HG03565 (cell line): ENCODE data around the gene MBOAT7.
"Not testable (repeated sequence)": the region's sequence is repeated elsewhere in the genome, so short reads cannot be mapped to it uniquely, and the experiment has no call there.

Experiments
- ATAC-seq: cut with Tn5 transposase; IDR thresholded peaks from one replicate; pipeline ENCODE4 v1.9.1; 2021; ENCODE audit warnings: mild to moderate bottlenecking, moderate library complexity; ENCODE audit not compliant: unreplicated experiment

Gene MBOAT7, protein sequence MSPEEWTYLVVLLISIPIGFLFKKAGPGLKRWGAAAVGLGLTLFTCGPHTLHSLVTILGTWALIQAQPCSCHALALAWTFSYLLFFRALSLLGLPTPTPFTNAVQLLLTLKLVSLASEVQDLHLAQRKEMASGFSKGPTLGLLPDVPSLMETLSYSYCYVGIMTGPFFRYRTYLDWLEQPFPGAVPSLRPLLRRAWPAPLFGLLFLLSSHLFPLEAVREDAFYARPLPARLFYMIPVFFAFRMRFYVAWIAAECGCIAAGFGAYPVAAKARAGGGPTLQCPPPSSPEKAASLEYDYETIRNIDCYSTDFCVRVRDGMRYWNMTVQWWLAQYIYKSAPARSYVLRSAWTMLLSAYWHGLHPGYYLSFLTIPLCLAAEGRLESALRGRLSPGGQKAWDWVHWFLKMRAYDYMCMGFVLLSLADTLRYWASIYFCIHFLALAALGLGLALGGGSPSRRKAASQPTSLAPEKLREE

DNA sequence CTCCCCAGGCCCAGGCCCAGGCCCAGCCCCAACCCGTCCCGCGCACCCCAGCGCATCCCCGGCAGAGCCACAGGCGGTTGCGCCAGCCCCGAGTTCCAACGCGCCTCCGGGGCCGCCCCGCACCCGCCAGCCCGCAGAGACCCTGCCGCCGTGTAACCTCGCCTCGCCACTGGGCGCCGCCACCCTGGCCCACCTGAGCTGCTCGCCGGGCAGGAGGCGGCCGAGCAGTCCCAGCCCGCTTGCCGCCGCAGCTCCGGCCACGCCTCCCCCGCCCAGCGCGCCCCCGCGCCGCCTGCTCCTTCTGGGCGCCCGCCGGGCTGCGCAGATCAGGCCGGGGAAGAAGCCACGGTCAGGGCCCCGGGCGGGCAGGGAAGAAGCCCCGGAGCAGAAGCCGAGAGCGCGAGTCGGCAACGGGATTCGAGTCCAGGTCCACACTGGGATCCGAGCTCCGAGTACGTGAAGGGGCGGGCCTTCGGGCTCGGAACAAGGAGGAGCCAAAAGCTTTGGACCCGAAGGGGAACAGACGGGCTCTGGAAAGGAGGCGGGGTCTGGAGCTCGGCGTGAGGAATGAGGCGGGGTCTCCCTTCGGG is at the start of gene MBOAT7:
TSS of gene MBOAT7 (minus strand) at position 436 of the 590 bp plus-strand sequence. CDS start 1,072 bp downstream, outside the sequence.
- peak; percentile 5 for ATAC-seq

DNA sequence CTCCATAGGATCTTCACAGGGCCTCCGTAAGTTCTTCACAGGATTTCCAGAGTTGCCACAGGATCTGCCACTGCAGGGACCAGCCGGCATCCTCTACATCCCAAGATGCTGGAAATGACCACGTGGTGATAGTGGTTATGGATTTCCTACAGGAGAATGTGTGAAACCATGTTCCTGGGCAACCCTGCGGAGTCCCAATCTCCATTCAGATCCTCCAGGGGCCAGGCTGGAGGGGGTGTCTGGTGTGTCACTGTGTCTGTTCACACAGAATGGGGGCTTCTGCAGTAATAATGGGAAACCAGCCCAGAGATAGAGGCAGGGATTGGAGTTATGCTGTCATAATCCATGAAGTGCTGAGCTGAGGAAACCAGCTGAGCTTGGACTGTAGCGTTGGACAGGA is 44.6 kb upstream of the MBOAT7 start:
- no peak for ATAC-seq

DNA sequence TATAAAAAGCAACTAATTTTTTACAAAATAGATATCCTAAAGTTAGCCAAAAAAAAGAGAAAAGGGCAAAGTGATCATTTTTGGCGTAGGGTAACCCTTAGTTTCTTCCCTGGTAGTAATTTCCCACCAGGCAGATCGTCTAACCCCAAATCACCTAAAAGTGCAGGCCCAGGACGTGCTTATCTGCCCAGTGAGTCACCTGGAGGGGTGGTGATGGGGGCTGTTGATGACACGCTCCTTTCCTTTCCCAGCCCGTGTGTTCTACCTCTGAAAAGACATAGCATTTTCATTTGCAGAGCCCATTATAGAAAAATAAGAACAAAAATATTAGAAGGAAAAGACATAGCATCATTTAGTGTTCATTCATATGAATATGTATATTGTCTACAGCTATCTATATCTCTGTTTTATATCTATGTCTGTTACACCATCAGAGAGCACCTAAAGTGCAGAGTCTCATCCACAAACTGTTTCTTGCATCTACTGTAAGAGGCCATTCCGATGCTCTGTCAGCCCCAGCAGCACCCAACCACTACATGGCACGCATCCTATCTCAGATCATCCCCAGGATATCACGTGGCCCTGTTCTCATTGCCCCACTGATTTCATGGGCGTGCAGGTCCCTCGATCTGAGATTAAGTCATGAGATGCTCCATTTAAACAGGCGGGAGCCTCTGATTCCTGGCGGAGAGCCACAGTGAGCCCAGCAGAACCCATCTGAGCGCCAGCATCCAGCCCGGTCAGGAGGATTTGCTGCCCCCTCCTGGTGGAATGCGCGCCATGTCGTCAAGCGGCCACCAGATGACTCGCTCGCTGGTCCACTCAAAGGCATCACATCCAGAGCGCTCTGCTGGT is 41.9 kb upstream of the MBOAT7 start:
- ATAC-seq = peak; percentile 37

DNA sequence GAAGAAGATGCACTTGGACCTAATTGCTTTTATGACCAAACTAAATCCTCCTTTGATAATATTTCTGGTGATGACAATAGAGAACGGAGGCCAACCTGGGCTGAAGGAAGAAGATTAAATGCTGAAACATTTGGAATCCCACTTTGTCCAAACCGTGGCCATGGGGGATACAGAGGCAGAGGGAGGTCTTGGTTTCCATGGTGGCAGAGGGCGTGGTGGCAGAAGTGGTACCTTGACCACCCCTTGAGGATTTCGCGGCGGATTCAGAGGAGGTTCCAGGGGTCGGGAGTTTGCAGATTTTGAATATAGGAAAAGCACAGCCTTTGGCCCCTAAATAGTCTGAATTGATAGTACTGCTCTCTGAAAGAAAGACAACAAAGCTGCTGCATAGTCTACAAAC is 40.7 kb upstream of the MBOAT7 start:
- no peak for ATAC-seq

DNA sequence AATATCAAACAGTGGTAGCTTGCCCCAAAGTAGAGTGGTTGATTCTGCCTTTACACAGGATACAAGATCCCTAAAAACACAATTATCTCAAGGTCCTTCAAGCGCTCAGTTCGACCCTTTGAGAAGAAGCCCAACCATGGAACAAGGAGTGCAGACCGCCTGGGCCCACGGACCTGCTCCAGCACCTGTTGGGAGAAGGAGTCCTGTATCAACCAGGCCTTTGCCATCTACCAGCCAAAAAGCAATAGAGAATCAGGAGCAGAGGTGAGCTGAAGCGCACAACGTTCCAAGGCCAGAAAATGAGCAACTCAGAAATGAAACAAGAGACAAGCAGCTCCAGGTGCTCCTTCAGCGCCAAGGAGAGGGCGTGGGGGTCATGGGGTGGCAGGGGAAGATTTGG is 39.8 kb upstream of the MBOAT7 start:
- no peak for ATAC-seq

DNA sequence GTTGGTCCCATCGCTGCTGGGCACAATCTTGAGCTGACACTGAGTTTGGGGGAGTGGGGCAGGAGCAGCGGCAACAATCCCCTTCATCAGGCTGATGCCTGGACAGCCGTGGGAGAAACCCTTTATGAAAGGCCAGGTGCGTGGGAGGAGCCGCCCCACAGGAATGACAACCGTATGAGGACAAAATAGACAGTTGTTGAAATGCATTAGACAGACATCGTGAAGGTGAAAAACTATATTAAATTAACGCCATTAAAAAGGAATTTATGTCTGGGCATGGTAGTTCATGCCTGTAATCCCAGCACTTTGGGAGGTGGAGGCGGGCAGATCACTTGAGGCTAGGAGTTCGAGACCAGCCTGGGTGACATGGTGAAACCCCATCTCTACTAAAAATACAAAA is 35.2 kb upstream of the MBOAT7 start:
- not testable (repeated sequence) for ATAC-seq

DNA sequence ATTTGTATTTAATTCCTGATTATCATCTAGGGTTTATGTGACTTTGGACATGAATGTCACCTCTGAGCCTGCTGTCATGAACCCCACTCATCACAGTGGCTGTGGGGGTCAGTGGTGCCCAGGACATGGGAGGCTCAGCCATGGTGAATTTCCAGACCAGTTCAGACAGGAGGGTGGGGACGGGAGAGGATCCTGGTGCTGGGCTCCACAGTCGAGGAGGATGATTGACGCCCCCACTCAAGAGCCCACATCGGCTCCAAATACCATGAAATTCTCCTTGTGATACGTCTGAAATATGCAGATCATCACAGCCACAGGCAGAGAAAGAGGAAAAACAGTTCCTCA is 34.5 kb upstream of the MBOAT7 start:
- ATAC-seq = not testable (repeated sequence)

DNA sequence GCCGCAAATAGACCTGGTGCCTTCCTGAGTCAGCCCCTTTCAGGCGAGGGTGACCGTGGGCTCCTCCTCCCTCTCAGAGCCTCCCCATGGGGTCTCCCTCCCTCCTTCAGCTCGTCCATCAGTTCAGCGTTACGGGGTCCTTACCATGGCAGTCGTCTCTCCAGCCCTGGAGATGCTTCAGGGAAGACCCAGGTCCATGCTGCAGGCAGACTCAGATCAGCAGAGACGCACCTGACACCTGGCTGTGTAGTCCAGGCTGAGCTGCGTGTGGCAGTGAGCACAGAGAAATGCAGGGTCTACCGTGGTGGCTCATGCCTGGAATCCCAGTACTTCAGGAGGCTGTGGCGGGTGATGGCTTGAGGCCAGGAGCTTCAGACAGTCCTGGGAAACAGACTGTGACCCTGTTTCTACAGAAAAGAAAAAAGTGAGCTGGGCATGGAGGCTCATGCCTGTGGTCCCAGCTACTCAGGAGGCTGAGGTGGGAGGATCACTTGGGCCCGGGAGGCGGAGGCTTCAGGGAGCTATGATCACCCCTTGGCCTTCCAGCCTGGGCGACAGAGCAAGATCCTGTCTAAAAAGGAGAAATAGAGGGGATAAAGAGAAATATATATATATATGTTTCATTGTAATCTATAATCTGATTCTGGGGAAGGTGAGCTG is 34.0 kb upstream of the MBOAT7 start:
- ATAC-seq = not testable (repeated sequence)

DNA sequence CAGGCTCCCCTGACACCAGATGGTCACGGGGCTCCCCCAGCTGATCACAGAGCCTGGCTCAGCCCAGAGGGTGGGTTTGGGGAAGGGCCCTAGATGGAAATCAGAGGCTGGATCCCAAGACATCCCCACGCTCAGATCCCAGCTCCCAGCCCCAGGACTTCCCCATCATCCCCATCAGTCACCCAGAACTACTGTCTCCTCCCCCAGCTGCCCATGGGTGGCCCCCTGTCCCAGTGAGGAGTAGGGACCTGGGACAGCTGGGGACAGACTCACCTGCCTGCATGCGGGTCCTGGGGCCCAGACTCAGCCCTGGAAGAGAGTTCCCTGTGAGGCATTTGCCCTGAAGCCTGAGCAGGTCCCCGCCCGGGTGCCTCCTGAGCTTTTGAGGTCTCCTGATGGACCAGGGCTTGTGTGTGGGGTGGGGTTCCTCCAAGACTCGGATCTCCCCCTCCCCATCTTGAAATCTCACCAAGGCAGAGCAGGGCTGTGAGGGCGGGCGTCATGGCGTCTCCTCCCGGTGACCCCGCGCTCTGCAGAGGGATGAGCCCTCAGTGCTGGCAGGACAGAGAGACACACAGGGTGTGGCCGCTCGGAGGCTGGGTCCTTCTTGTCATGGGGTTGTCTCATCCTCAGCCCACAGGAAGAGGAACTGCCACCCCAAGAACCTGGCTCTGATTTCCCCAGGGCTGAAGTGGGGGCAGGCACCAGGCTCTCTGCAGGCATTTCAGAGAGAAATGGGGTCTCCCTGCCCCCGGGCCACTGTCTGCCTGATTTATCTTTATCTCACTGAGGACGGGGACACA is 33.3 kb upstream of the MBOAT7 start, which contains the start of gene LILRB3:
TSS of gene LILRB3 (minus strand) at position 534 of the 803 bp plus-strand sequence. CDS start at position 503, 31 bp downstream.
- ATAC-seq = not testable (repeated sequence)

DNA sequence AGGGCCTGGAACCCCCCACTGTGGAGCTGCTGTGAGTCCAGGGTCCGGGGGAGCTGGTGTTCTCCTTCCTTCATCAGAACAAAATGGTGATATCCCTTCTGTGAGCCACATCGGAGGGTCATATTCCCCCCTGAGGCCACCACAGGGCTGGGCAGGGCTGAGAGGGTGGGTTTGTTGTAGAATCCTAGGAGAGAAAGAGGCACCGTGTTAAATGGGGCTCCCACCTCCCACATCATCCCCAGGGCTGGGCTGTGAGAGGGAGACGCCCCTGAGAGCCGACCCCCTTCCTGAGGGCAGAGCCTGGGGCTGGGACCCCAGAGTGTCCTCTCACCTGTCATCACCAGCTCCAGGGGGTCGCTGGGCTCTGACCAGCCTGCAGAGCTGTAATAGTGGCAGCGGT is 32.6 kb upstream of the MBOAT7 start:
- ATAC-seq = not testable (repeated sequence)

DNA sequence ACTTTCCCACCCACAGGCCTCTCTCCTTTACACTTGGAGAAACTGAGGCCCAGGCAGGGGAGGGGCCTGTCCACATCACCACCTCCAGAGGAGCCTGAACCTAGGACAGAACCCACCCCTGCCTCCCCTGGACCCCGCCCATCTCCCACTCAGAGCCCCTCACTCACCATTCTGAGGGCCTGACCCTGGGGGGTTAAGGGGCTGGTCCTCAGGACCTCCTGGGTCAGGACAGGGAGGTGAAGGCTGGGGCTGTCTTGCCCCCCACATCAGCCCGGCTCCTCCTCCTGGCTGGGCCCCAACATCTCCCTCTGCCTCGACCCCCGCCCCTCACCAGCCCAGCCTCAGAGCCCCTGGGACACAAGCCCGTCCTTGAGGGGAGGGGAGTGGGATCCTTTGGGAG is 30.3 kb upstream of the MBOAT7 start:
- not testable (repeated sequence) for ATAC-seq

DNA sequence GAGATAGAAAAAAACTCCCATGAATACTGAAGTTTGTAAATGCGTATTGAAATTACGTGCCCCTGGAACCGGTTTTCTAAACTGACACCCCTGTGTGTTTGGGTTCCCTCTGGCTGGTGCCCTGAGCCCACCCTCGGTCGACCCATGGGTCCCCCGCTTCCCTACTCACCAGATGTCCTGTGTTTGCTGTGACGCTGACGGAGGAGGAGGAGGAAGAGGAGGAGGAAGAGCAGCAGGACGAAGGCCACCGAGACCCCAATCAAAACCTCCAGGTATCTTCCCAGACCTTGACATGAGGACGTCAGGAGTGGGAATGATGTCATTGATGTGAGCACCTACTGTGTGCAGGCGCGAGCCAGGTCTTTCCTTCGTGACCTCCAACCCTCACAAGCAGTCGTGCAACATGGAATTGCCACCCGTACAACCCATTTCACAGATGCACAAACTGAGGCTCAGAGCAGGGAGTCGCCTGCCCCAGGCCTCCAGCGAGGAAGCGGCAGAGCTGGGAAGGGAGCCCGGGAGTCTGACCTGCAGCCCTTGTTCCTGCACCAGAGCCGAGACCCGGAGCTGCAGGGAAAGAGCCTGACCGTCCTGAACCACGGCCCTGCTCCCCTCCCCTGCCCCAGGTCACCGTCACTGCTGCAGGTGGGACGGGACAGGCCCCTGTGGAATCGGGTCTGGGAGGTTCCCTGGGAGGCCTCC is 29.7 kb upstream of the MBOAT7 start:
- no peak for ATAC-seq

DNA sequence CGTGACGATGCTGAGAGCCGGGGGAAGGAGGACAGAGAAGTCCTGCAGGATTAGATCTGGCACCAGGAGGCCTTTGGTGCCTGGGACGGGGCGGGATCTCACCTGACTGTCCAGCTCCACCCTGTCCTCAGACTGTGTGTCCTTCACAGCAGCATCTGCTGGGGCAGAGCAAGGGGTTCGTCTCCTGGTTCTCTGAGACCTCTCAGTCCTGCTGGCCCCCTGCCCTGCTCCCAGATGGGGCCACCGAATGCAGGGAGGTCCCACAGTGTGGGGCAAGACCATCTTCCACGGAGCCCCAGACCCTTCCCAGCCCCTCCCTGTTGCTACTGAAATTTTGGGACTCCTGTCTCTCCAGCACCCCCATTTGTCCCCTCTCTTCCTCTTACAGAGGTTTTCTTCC is 28.9 kb upstream of the MBOAT7 start:
- no peak for ATAC-seq

DNA sequence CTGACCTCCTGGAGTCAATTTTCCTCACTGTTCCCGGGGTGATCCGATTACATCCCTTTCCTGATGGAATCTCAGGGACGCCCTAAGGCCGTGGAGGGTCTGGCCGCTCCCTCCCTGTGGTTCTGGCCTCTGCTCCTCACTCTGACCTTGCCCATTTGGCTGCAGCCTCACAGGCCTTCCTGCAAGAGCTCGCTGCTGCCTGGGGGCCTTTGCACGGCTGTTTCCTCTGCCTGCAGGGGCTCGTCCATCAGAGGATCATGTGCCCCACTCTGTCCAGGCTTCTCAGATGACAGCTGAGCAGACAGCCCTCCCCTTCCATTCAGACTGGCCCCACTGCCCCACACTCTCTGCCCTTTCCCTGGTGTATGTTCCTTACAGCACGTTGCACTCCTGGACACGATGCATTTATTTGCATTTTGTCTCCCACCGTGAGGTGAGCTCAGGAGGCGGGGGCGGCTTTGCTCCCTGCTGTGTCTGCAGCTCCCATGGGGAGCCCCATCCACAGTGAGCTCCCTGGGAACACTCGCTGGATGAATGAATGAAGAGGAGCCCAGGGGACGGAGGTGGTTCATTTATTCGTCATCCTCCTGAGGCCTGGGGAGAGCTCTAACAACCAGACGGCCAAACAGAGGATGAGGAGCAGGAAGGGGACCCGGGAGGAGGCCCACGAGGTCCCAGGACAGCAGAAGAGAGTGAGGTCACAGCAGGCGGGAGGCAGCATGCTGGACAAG is 28.3 kb upstream of the MBOAT7 start:
- ATAC-seq = not testable (repeated sequence)

DNA sequence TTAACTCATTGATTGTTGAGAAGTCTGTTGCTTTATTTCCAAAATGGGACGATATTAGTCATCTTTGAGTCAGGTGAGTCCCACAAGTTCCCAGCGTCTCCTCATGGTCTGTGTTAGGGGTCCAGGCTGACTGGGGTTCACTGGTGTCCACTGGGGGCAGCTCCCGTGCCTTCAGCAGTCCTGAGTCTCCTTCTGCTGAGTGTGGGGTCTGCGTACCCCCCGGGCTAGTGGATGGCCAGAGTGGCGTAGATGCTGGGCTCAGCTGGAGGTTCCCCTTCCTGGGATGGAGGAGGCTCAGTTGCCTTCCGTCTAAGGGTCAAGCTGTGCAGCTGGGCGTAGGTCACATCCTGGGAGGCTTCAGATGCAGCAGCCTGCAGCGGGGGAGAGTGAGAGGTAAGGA is 27.5 kb upstream of the MBOAT7 start:
- no peak for ATAC-seq

DNA sequence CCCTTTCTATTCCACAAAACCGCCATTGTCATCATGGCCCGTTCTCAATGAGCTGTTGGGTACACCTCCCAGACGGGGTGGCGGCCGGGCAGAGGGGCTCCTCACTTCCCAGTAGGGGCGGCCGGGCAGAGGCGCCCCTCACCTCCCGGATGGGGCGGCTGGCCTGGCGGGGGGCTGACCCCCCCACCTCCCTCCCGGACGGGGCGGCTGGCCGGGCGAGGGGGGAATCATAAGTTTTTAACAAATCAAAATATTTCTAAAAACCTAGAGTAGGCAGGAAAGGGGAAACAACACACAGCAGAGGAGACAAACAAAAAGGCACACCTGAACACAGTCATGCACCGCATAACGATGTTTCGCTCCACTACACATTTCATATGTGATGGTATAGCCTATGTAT is 25.4 kb upstream of the MBOAT7 start:
- ATAC-seq = not testable (repeated sequence)

DNA sequence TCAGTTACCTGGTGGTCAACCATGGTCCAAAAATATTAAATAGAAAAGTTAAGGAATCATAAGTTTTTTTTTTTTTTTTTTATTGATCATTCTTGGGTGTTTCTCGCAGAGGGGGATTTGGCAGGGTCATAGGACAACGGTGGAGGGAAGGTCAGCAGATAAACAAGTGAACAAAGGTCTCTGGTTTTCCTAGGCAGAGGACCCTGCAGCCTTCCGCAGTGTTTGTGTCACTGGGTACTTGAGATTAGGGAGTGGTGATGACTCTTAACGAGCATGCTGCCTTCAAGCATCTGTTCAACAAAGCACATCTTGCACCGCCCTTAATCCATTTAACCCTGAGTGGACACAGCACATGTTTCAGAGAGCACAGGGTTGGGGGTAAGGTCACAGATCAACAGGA is 24.8 kb upstream of the MBOAT7 start:
- not testable (repeated sequence) for ATAC-seq

DNA sequence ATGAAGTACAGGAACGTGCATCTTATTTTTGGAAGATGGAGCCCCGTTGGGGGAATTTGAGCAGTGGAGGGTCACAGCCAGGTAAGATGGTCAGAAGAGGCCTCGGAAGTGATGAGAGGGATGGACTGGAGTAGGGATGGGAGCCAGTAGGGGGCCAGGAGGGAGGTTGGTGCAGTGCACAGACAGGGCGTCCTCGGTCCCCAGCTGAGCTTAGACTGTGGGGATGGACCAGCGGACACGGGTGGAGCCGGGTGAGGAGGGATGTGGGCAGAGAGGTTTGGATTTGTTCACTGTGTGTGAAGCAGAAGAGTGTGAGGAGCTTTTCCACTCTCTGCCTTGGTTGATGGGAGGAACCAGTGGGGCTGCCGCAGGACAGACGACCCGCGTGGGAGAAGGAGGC is 21.9 kb upstream of the MBOAT7 start:
- no peak for ATAC-seq
